ENCODE measurements around the gene IGFBP6. TPM values are rescaled to one million over a fixed set of nuclear protein-coding genes. Genes with fewer than 3 reads are reported as not detected.
A peak's percentile ranks its signal among the peaks of the same experiment; 100 is the strongest.
"Not testable (repeated sequence)": the region's sequence is repeated elsewhere in the genome, so short reads cannot be mapped to it uniquely, and the experiment has no call there.

IGFBP6 gene
- total RNA-seq, 1 experiment from 2014 or later, result 4.2 TPM

- Histone ChIP-seq H3K27ac (ENCODE audit: insufficient read length, low read depth, low read length) (no peak overlapping the region), H3T11ph (ENCODE audit: low read length) (no peak overlapping the region), H2BK20ac (ENCODE audit: low read depth, low read length, poor library complexity, severe bottlenecking) (no peak overlapping the region), H2BK5ac (ENCODE audit: insufficient read length, low read length) (no peak overlapping the region), H2AK5ac (ENCODE audit: insufficient read length, low read length) (no peak overlapping the region), H4K8ac (replicated peaks; ENCODE audit: insufficient read length, low read depth, low read length) (no peak overlapping the region), H4K20me1 (ENCODE audit: control insufficient read depth, insufficient read depth, insufficient read length) (no peaks in the 10 kb centered on the region), H3K4me2 (ENCODE audit: insufficient read depth, insufficient read length, low read length) (no peak overlapping the region), H3K79me2 (ENCODE audit: insufficient read depth, low read length) (no peaks in the 10 kb centered on the region), H3K27me3 (ENCODE audit: insufficient read depth, low read length) (no peaks in the 10 kb centered on the region; the same call in 1 of the 2 replicates), H3K4me1 (ENCODE audit: insufficient read depth, low read length) (peaks cover 6% of the 10 kb centered on the region; the same call in 1 of the 2 replicates), H3K9ac (ENCODE audit: extremely low read depth, insufficient read length, low read length) (no peak overlapping the region), H3K9me3 (ENCODE audit: control insufficient read depth, low read depth, low read length) (no peaks in the 10 kb centered on the region), H3K23me2 (ENCODE audit: insufficient read length, low read depth, low read length, poor library complexity, severe bottlenecking) (peaks cover 24% of the 10 kb centered on the region), H2BK12ac (ENCODE audit: insufficient read length, low read depth, low read length) (no peak overlapping the region), H2AFZ (ENCODE audit: low read length) (no peak overlapping the region), H3K23ac (ENCODE audit: insufficient read length, low read depth, low read length) (no peak overlapping the region), H3K79me1 (ENCODE audit: insufficient read depth, low read depth, low read length, poor library complexity, severe bottlenecking) (no peaks in the 10 kb centered on the region), H3K14ac (ENCODE audit: insufficient read depth, low read length) (no peak overlapping the region), H3K56ac (ENCODE audit: insufficient read length, low read depth, low read length) (no peak overlapping the region), H4K91ac (ENCODE audit: insufficient read length, low read depth, low read length) (no peak overlapping the region), H2BK15ac (ENCODE audit: low read depth, low read length) (no peak overlapping the region), H2BK120ac (ENCODE audit: low read depth, low read length, poor library complexity, severe bottlenecking) (no peak overlapping the region), H4K5ac (ENCODE audit: insufficient read length, low read depth, low read length) (no peak overlapping the region), H3K4ac (ENCODE audit: low read depth, low read length) (no peak overlapping the region), H3K18ac (ENCODE audit: insufficient read length, low read depth, low read length) (no peak overlapping the region)
- WGBS (ENCODE audit: extremely low coverage, insufficient read length, low lambda C conversion rate), result no CpG with 5 or more reads among the region's 6 CpGs
- Mint-ChIP-seq H3K9me3 (peaks cover 0 to 3% of the 10 kb centered on the region in 2 experiments; a peak in 1 of 5 replicates), H3K36me3 (ENCODE audit: insufficient read depth in 1 of 3, low read depth in 3 of 3) (no peaks in the 10 kb centered on the region), H3K27ac (no peak overlapping the region; a peak in 1 of 7 replicates), H3K27me3 (ENCODE audit: low read depth) (peaks cover 85% of the 10 kb centered on the region), H3K4me3 (peak overlapping the region in 1 of 2 experiments; percentile 56; a peak in 2 of 5 replicates), H3K4me1 (peaks cover 30 to 42% of the 10 kb centered on the region in 2 experiments)
- TF ChIP-seq CTCF (conservative IDR thresholded peaks at IDR 0.05), result no peak
- no peak for DNase-seq
Observed at GRCh38 chr12:53094394-53094787, 3.1 kb upstream of the IGFBP6 start.

GRCh38 chr12:53094796-53095595 is 2.5 kb upstream of the IGFBP6 start:
- H3K56ac ChIP-seq (ENCODE audit: insufficient read length, low read depth, low read length); H4K5ac ChIP-seq (ENCODE audit: insufficient read length, low read depth, low read length); H2AFZ ChIP-seq (ENCODE audit: low read length); H4K8ac ChIP-seq (replicated peaks; ENCODE audit: insufficient read length, low read depth, low read length); DNase-seq; H3K4me2 ChIP-seq (ENCODE audit: insufficient read depth, insufficient read length, low read length); H3K9me3 ChIP-seq (ENCODE audit: control insufficient read depth, low read depth, low read length); H3K4me1 ChIP-seq (ENCODE audit: insufficient read depth, low read length); H3K9me3 Mint-ChIP-seq; H4K20me1 ChIP-seq (ENCODE audit: control insufficient read depth, insufficient read depth, insufficient read length); H2AK5ac ChIP-seq (ENCODE audit: insufficient read length, low read length); H3K4ac ChIP-seq (ENCODE audit: low read depth, low read length); H2BK5ac ChIP-seq (ENCODE audit: insufficient read length, low read length); H3K79me1 ChIP-seq (ENCODE audit: insufficient read depth, low read depth, low read length, poor library complexity, severe bottlenecking); H2BK120ac ChIP-seq (ENCODE audit: low read depth, low read length, poor library complexity, severe bottlenecking); H3K36me3 Mint-ChIP-seq (ENCODE audit: insufficient read depth in 1 of 3, low read depth in 3 of 3); H3K18ac ChIP-seq (ENCODE audit: insufficient read length, low read depth, low read length); H4K91ac ChIP-seq (ENCODE audit: insufficient read length, low read depth, low read length); H3K79me2 ChIP-seq (ENCODE audit: insufficient read depth, low read length); H3K27ac ChIP-seq (ENCODE audit: insufficient read length, low read depth, low read length); H3K27ac Mint-ChIP-seq; H2BK12ac ChIP-seq (ENCODE audit: insufficient read length, low read depth, low read length); H3K9ac ChIP-seq (ENCODE audit: extremely low read depth, insufficient read length, low read length); H3K23ac ChIP-seq (ENCODE audit: insufficient read length, low read depth, low read length); H2BK20ac ChIP-seq (ENCODE audit: low read depth, low read length, poor library complexity, severe bottlenecking); H3K4me3 Mint-ChIP-seq; H3K14ac ChIP-seq (ENCODE audit: insufficient read depth, low read length); H2BK15ac ChIP-seq (ENCODE audit: low read depth, low read length); H3T11ph ChIP-seq (ENCODE audit: low read length); H3K27me3 ChIP-seq (ENCODE audit: insufficient read depth, low read length): not testable (repeated sequence)
- WGBS (ENCODE audit: extremely low coverage, insufficient read length, low lambda C conversion rate), result no CpG with 5 or more reads among the region's 5 CpGs
- H3K23me2 ChIP-seq (ENCODE audit: insufficient read length, low read depth, low read length, poor library complexity, severe bottlenecking), result peaks cover 24% of the 10 kb centered on the region
- peaks cover 30 to 42% of the 10 kb centered on the region in 2 experiments for H3K4me1 Mint-ChIP-seq
- H3K27me3 Mint-ChIP-seq (ENCODE audit: low read depth), result peaks cover 84% of the 10 kb centered on the region
